Measurements from ENCODE around the gene KLHL2.

KLHL2 gene

GRCh38 chr4:165360041-165360695 lies 152.8 kb downstream of the KLHL2 start:
- no peak for ATAC-seq
- TF ChIP-seq BACH2 (CRISPR knock-in tag; IDR thresholded peaks at IDR 0.05; ENCODE audit: borderline replicate concordance) (no peak), CREB5 (CRISPR knock-in tag; IDR thresholded peaks at IDR 0.05; ENCODE audit: low read depth) (no peak), PATZ1 (CRISPR knock-in tag; IDR thresholded peaks at IDR 0.05; ENCODE audit: borderline replicate concordance) (no peak), ISL1 (CRISPR knock-in tag; IDR thresholded peaks at IDR 0.05) (no peak), ZNF8 (CRISPR knock-in tag; IDR thresholded peaks at IDR 0.05) (no peak), POU6F1 (CRISPR knock-in tag; IDR thresholded peaks at IDR 0.05; ENCODE audit: borderline replicate concordance, low read depth) (no peak), SNAI2 (CRISPR knock-in tag; IDR thresholded peaks at IDR 0.05) (no peak), ARNTL (CRISPR knock-in tag; IDR thresholded peaks at IDR 0.05; ENCODE audit: borderline replicate concordance, low read depth) (no peak), GLIS3 (CRISPR knock-in tag; IDR thresholded peaks at IDR 0.05) (no peak), CSDC2 (CRISPR knock-in tag; IDR thresholded peaks at IDR 0.05) (no peak), ZNF70 (CRISPR knock-in tag; IDR thresholded peaks at IDR 0.05) (no peak), OSR1 (CRISPR knock-in tag; IDR thresholded peaks at IDR 0.05) (no peak), RARB (CRISPR knock-in tag; IDR thresholded peaks at IDR 0.05) (no peak)

GRCh38 chr4:165360985-165361670 lies 153.8 kb downstream of the KLHL2 start:
- ATAC-seq, result no peak
- no peak for TF ChIP-seq CREB5 (CRISPR knock-in tag; IDR thresholded peaks at IDR 0.05; ENCODE audit: low read depth)
- no peak for TF ChIP-seq ZNF70 (CRISPR knock-in tag; IDR thresholded peaks at IDR 0.05)
- TF ChIP-seq ZFP30 (CRISPR knock-in tag; IDR thresholded peaks at IDR 0.05), result no peak
- no peak for TF ChIP-seq ZC3H10 (CRISPR knock-in tag; IDR thresholded peaks at IDR 0.05)
- no peak for TF ChIP-seq TCF4 (CRISPR knock-in tag; IDR thresholded peaks at IDR 0.05; ENCODE audit: borderline replicate concordance)
- TF ChIP-seq GLIS3 (CRISPR knock-in tag; IDR thresholded peaks at IDR 0.05), result no peak
- no peak for TF ChIP-seq PPARA (CRISPR knock-in tag; IDR thresholded peaks at IDR 0.05; ENCODE audit: borderline replicate concordance)
- TF ChIP-seq ISL1 (CRISPR knock-in tag; IDR thresholded peaks at IDR 0.05), result no peak
- TF ChIP-seq, protein P1, sequence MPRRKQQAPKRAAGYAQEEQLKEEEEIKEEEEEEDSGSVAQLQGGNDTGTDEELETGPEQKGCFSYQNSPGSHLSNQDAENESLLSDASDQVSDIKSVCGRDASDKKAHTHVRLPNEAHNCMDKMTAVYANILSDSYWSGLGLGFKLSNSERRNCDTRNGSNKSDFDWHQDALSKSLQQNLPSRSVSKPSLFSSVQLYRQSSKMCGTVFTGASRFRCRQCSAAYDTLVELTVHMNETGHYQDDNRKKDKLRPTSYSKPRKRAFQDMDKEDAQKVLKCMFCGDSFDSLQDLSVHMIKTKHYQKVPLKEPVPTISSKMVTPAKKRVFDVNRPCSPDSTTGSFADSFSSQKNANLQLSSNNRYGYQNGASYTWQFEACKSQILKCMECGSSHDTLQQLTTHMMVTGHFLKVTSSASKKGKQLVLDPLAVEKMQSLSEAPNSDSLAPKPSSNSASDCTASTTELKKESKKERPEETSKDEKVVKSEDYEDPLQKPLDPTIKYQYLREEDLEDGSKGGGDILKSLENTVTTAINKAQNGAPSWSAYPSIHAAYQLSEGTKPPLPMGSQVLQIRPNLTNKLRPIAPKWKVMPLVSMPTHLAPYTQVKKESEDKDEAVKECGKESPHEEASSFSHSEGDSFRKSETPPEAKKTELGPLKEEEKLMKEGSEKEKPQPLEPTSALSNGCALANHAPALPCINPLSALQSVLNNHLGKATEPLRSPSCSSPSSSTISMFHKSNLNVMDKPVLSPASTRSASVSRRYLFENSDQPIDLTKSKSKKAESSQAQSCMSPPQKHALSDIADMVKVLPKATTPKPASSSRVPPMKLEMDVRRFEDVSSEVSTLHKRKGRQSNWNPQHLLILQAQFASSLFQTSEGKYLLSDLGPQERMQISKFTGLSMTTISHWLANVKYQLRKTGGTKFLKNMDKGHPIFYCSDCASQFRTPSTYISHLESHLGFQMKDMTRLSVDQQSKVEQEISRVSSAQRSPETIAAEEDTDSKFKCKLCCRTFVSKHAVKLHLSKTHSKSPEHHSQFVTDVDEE (CRISPR knock-in tag; IDR thresholded peaks at IDR 0.05), result no peak
- no peak for TF ChIP-seq ZNF565 (CRISPR knock-in tag; conservative IDR thresholded peaks at IDR 0.05; ENCODE audit: low read depth)
- TF ChIP-seq SNAI2 (CRISPR knock-in tag; IDR thresholded peaks at IDR 0.05), result no peak
- no peak for TF ChIP-seq RARB (CRISPR knock-in tag; IDR thresholded peaks at IDR 0.05)
- TF ChIP-seq BACH2 (CRISPR knock-in tag; IDR thresholded peaks at IDR 0.05; ENCODE audit: borderline replicate concordance), result no peak
- no peak for TF ChIP-seq PATZ1 (CRISPR knock-in tag; IDR thresholded peaks at IDR 0.05; ENCODE audit: borderline replicate concordance)
- TF ChIP-seq TOX (CRISPR knock-in tag; IDR thresholded peaks at IDR 0.05; ENCODE audit: borderline replicate concordance), result no peak
- no peak for TF ChIP-seq ESRRG (CRISPR knock-in tag; IDR thresholded peaks at IDR 0.05)
- TF ChIP-seq, protein P2, sequence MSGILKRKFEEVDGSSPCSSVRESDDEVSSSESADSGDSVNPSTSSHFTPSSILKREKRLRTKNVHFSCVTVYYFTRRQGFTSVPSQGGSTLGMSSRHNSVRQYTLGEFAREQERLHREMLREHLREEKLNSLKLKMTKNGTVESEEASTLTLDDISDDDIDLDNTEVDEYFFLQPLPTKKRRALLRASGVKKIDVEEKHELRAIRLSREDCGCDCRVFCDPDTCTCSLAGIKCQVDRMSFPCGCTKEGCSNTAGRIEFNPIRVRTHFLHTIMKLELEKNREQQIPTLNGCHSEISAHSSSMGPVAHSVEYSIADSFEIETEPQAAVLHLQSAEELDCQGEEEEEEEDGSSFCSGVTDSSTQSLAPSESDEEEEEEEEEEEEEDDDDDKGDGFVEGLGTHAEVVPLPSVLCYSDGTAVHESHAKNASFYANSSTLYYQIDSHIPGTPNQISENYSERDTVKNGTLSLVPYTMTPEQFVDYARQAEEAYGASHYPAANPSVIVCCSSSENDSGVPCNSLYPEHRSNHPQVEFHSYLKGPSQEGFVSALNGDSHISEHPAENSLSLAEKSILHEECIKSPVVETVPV (CRISPR knock-in tag; IDR thresholded peaks at IDR 0.05), result no peak
- no peak for TF ChIP-seq ZNF8 (CRISPR knock-in tag; IDR thresholded peaks at IDR 0.05)
- no peak for TF ChIP-seq ZFP3 (CRISPR knock-in tag; IDR thresholded peaks at IDR 0.05)
- TF ChIP-seq ARNTL (CRISPR knock-in tag; IDR thresholded peaks at IDR 0.05; ENCODE audit: borderline replicate concordance, low read depth), result no peak
